Fibroblast of peridontal ligament (primary cell): ENCODE data around the gene GPR153.

Experiments
- DNase-seq: peaks from one replicate; pipeline ENCODE4 v3.0.0-alpha.2; 2010; ENCODE audit errors: extremely low read depth

GPR153 gene

GRCh38 chr1:6287029-6287428, 26.1 kb upstream of the GPR153 start:
- DNase-seq, result no peak

GRCh38 chr1:6286266-6286665, 25.4 kb upstream of the GPR153 start:
- DNase-seq, result no peak

GRCh38 chr1:6285336-6285735, 24.4 kb upstream of the GPR153 start:
- no peak for DNase-seq

- DNase-seq, result no peak
These were observed 21.8 kb upstream of the GPR153 start for GRCh38 chr1:6282577-6283270.

GRCh38 chr1:6281511-6282402, 20.9 kb upstream of the GPR153 start:
- no peak for DNase-seq

- no peak for DNase-seq
These were observed 20.0 kb upstream of the GPR153 start for GRCh38 chr1:6280761-6281451.

GRCh38 chr1:6279613-6280383, 18.9 kb upstream of the GPR153 start:
- DNase-seq, result no peak

GRCh38 chr1:6279066-6279465, 18.2 kb upstream of the GPR153 start:
- DNase-seq, result no peak

GRCh38 chr1:6278263-6278662, 17.4 kb upstream of the GPR153 start:
- DNase-seq, result no peak

GRCh38 chr1:6276811-6277555, 16.1 kb upstream of the GPR153 start:
- DNase-seq, result no peak

GRCh38 chr1:6275826-6276782, 15.2 kb upstream of the GPR153 start:
- DNase-seq, result peak; percentile 85

- DNase-seq, result no peak
These were observed 13.8 kb upstream of the GPR153 start for GRCh38 chr1:6274622-6275139.

GRCh38 chr1:6274102-6274501, 13.2 kb upstream of the GPR153 start:
- no peak for DNase-seq

GRCh38 chr1:6273380-6273891, 12.5 kb upstream of the GPR153 start:
- DNase-seq, result peak; percentile 19

- no peak for DNase-seq
These were observed 12.0 kb upstream of the GPR153 start for GRCh38 chr1:6272868-6273267.

GRCh38 chr1:6272452-6272851, 11.6 kb upstream of the GPR153 start:
- DNase-seq, result no peak

GRCh38 chr1:6271554-6271953, 10.7 kb upstream of the GPR153 start:
- no peak for DNase-seq

- DNase-seq, result no peak
These were observed 10.1 kb upstream of the GPR153 start for GRCh38 chr1:6271006-6271405.

- no peak for DNase-seq
These were observed 9.5 kb upstream of the GPR153 start for GRCh38 chr1:6270401-6270800.
